ENCODE data around the gene ENPP6.

The ENPP6 gene

GRCh38 chr4:184234155-184234554 lies 16.5 kb upstream of the ENPP6 start:
- TF ChIP-seq, protein P1, sequence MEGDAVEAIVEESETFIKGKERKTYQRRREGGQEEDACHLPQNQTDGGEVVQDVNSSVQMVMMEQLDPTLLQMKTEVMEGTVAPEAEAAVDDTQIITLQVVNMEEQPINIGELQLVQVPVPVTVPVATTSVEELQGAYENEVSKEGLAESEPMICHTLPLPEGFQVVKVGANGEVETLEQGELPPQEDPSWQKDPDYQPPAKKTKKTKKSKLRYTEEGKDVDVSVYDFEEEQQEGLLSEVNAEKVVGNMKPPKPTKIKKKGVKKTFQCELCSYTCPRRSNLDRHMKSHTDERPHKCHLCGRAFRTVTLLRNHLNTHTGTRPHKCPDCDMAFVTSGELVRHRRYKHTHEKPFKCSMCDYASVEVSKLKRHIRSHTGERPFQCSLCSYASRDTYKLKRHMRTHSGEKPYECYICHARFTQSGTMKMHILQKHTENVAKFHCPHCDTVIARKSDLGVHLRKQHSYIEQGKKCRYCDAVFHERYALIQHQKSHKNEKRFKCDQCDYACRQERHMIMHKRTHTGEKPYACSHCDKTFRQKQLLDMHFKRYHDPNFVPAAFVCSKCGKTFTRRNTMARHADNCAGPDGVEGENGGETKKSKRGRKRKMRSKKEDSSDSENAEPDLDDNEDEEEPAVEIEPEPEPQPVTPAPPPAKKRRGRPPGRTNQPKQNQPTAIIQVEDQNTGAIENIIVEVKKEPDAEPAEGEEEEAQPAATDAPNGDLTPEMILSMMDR (IDR thresholded peaks at IDR 0.05; ENCODE audit: low read depth, low read length, missing control alignments), result no peak
- in situ Hi-C loops (cut with HindIII; ENCODE audit: low pct_ligation_motif_present, low sequenced_read_pairs), result no loop called here
- Histone ChIP-seq H3K36me3 (replicated peaks) (no peaks in the 10 kb centered on the region), H3K4me3 (ENCODE audit: low read depth, low read length) (no peak overlapping the region), H3K27ac (no peak overlapping the region), H3K27me3 (replicated peaks) (peaks cover 2% of the 10 kb centered on the region)
- no peak for DNase-seq

DNA sequence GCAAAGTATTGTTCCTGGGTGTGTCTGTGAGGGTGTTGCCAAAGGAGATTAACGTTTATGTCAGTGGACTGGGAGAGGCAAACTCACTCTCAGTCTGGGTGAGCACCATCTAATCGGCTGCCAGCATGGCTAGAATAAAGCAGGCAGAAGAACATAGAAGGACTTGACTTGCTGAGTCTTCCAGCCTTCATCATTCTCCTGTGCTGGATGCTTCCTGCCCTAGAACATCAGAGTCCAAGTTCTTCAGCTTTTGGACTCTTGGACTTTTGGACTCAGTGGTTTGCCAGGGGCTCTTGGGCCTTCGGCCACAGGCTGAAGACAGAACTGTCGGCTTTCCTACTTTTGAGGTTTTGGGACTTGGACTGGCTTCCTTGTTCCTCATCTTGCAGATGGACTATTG lies 15.3 kb upstream of the ENPP6 start:
- no peaks in the 10 kb centered on the region for H3K36me3 ChIP-seq (replicated peaks)
- TF ChIP-seq, protein P1 (IDR thresholded peaks at IDR 0.05; ENCODE audit: low read depth, low read length, missing control alignments), result no peak
- peaks cover 2% of the 10 kb centered on the region for H3K27me3 ChIP-seq (replicated peaks)
- no peak overlapping the region for H3K4me3 ChIP-seq (ENCODE audit: low read depth, low read length)
- H3K27ac ChIP-seq, result no peak overlapping the region
- in situ Hi-C loops (cut with HindIII; ENCODE audit: low pct_ligation_motif_present, low sequenced_read_pairs), result no loop called here
- DNase-seq, result no peak

GRCh38 chr4:184232202-184232601 lies 14.5 kb upstream of the ENPP6 start:
- no peak overlapping the region for H3K4me3 ChIP-seq (ENCODE audit: low read depth, low read length)
- H3K27me3 ChIP-seq (replicated peaks), result peaks cover 2% of the 10 kb centered on the region
- no peak for DNase-seq
- H3K27ac ChIP-seq, result no peak overlapping the region
- TF ChIP-seq, protein P1 (IDR thresholded peaks at IDR 0.05; ENCODE audit: low read depth, low read length, missing control alignments), result no peak
- in situ Hi-C loops (cut with HindIII; ENCODE audit: low pct_ligation_motif_present, low sequenced_read_pairs), result no loop called here
- no peaks in the 10 kb centered on the region for H3K36me3 ChIP-seq (replicated peaks)

DNA sequence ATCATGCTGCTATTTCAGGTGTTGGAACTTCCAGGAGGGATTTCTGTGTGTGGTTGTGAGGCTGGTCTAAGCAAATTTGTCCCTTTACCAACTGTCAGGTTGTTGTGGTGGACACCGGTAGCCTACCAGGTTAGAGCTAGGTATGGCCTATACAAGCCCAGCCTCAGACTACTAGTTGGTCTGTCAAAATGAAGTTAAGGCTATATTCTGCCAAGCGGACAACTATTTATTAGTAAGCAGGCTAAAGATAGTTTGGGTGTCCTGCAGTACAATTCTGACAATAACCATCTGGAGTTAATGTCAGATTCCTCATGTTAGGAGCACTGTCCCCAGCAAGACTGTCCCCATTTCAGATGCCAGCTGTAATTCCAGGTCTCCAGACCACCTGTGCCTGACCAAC lies 13.9 kb upstream of the ENPP6 start:
- Histone ChIP-seq H3K36me3 (replicated peaks) (no peaks in the 10 kb centered on the region), H3K27ac (no peak overlapping the region), H3K4me3 (ENCODE audit: low read depth, low read length) (no peak overlapping the region), H3K27me3 (replicated peaks) (no peaks in the 10 kb centered on the region)
- no peak for DNase-seq
- in situ Hi-C loops (cut with HindIII; ENCODE audit: low pct_ligation_motif_present, low sequenced_read_pairs), result no loop called here
- TF ChIP-seq, protein P1 (IDR thresholded peaks at IDR 0.05; ENCODE audit: low read depth, low read length, missing control alignments), result no peak

- Histone ChIP-seq H3K27ac (no peak overlapping the region), H3K27me3 (replicated peaks) (no peaks in the 10 kb centered on the region), H3K36me3 (replicated peaks) (no peaks in the 10 kb centered on the region), H3K4me3 (ENCODE audit: low read depth, low read length) (no peak overlapping the region)
- TF ChIP-seq, protein P1 (IDR thresholded peaks at IDR 0.05; ENCODE audit: low read depth, low read length, missing control alignments), result no peak
- DNase-seq, result no peak
- in situ Hi-C loops (cut with HindIII; ENCODE audit: low pct_ligation_motif_present, low sequenced_read_pairs), result no loop called here
Observed at GRCh38 chr4:184228056-184228705, 10.5 kb upstream of the ENPP6 start.

- Histone ChIP-seq H3K36me3 (replicated peaks) (no peaks in the 10 kb centered on the region), H3K27ac (no peak overlapping the region), H3K27me3 (replicated peaks) (peaks cover 16% of the 10 kb centered on the region), H3K4me3 (ENCODE audit: low read depth, low read length) (no peak overlapping the region)
- TF ChIP-seq, protein P1 (IDR thresholded peaks at IDR 0.05; ENCODE audit: low read depth, low read length, missing control alignments), result no peak
- in situ Hi-C loops (cut with HindIII; ENCODE audit: low pct_ligation_motif_present, low sequenced_read_pairs), result no loop called here
- no peak for DNase-seq
Observed at GRCh38 chr4:184216515-184216914, 1.2 kb downstream of the ENPP6 start.
